GM11168 (cell line): ENCODE measurements around the gene FGF8.

Experiments
- in situ Hi-C: fragments of 300-500 bp; cut with MboI; formaldehyde crosslinking; loops from one replicate; pipeline ENCODE4 v1.12.0; 2022; ENCODE audit warnings: low sequenced_read_pairs; ENCODE audit not compliant: unreplicated experiment

The FGF8 gene

DNA sequence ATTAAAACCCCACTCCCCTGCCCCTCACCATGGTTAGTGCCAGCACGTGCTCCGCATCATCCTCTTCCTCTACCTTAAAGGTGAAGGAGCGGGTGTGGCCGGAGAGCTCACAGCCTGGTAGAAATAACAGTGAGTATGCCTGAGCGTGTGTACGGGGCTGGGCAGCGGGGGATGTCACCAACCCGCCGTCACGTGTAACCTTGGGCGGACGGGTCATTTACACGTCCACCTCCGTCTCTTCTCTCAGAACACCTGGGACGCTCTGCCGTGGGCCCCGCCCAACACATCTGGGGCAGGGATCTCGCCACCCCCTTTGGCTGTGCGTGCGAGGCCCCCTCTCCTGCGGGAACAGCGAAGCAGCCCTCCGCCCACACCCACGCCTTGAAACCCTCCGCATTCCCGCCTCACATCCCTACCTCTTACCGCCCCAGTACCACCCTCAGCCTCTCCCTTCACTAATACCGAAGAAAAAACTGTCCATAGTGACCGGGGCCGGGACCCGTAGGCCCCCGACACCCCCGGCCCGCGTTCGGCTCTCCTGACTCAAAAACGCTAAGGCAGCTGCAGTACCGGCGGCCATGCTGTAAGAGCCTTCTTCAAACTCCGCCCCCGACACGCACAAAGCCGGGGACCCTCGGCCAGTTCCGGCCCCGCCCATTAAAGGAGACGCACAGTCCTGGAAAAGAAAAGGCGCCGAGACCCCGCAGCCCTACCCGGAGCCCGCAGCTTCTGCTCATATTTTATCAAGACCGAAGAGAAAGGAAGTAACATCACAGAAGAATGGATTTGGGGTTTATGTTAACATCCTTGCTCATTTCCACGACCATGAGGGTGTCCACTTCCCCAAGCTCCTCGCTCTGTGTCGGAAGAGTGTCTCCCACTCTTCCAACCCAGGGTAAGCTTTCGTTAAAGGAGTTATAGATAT lies 7.2 kb upstream of the FGF8 start, which contains the start of gene NPM3:
Gene NPM3 (minus strand): TSS at position 636 of the 925 bp plus-strand sequence. CDS start 56 bp downstream, at position 580.
- in situ Hi-C loops = no loop called here

DNA sequence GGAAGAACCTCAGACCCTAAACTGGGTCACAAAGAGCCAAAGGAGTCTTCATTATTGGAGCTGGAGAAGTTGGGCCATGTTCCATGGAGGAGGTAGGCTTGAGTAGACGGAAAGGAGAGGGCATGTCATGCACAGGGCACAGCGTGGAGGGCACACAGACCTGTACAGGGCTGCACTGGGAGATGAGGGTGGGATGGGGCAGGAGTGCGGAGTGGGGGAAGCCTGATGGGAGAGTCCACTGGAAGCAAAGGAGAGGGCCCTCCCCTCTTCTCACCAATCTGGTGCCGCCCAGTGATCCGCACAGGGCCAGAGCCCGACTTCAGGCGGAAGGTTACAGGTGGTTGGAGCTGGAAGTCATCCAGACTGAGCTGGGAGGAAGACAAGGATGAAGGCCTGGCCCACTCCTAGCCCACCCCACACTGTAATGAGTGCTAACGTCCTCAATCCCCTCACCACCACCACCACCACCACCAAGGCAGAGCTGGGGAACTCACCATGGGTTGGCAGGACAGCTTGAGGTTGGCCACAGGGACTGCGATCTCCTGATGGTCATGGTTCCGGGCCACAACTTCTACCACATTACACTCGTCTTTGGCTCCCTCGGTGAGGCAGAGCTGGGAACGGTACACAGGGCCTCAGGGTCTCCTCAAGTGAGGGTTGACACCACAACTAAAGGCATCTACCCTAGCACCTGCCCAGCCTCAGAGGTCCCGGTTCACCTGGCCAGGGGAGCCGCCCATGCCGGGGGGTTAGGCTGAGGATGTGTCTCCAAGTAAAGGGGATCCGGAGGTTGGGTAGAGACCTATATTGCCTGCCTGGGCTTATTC lies 6.3 kb upstream of the FGF8 start:
- in situ Hi-C loops = no loop called here

DNA sequence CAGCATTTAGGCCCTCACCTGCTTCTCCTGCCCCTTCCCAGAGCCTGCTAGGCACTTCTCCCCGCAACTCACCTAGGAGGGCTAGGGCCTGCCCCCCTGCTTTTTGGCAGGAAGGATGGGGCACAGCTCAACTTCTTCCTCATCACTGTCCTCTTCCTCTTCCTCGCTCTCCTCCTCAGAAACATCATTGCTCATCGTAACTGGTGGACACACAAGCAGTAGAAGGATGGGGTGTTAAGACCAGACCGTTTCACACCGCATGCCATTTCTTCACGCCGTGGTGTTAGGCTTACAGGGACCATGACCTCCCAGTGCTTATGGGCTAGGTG lies 5.7 kb upstream of the FGF8 start:
- in situ Hi-C loops = no loop called here

DNA sequence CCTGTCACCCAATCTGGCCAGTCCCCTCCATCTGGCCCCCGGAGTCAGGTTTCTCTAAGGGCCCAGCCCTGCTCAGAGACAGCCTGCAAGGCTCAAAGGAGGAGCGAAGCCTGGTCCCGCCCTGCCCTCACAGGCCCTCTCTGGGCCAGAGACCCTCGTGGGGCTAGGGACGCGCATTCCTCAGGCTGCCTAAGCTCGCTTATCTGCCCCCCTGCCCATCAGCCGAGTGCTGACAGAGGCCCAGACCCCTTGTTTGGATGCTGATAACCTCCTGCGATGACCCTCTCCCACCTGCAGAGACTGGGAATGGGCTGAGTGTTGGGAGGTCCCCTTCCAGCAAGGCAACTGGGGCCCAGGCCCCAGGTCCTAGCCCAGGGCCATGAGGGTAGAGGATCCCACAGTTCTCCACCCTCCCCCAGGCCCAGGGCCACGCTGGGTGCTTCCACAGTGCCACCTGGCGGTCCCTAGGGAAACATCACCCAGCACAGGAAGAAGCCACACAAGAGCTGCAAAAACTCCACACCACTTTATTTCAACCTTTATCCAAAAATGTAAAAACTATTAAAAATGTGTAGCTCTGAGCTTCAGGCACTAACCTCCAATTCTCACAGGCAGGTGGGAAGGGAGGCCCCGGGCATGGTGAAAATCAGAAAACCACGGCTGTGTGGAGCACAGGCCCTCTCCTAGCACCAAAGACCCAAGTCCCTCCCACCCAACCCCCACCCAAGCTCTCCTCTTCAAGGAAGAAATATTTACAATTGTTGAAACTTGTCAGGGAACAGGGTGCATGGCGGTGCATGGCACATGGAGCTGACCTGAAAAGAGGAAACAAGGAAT lies 5.1 kb upstream of the FGF8 start:
- in situ Hi-C loops = no loop called here

DNA sequence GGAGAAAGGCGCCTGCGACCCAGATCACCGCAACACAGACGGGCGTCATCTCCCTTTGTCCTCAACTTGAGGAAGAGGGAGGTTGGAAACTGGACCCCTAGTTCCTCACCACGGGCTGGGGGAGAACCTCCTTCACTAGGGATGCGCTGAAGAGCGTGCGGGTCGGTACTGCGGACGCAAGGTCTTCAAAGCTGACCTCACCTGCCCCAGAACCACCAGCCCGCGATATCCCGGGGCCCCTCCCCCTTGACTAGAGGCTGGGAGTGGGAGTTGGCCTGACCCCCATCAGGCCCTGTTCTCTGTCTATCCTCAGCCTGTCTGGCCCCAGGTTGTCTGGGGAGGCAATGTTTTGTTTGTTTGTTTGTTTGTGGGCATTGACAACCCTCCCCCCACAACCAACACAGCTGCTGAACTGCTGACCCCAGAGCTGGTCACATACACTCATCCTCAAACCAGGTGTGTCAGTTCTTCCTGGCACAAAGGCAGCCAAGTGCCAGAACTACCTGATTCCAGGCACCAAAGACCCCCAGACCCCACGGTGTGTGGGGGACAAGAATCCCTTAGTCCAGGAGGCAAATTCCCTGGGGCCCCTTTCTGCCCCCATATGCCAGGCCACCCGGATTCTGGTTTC lies 4.4 kb upstream of the FGF8 start:
- in situ Hi-C loops = no loop called here

DNA sequence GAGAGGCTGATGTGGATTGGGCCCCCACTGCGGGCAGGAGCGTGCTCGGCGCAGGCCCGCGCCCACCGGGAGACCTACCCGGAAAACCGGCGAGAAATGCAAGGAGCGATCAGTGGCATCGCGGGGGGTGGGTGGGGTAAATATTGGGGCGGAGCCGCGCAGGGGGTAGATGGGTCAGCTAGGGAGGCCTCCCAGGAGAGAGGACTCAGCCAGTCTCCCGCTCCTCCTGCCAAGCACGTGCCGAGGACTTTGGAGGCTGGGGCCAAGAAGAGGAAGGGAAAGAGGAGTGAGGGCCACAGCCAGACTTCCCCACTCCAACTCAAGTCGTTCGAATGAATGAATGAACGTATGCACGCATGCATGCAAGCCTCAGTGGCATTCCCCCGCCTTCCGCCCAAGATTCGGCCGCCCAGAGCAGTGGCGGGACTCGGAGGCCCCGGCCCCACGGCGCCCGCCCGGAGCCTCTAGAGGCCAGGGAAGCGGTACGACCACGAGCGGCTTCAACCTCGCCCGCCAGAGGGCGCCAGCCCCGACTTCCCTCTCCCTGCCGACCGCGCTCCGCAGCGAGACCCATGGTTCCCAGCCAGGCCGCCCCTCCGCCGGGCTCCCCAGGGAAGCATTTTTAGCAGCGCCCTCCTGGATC lies 3.8 kb upstream of the FGF8 start:
- in situ Hi-C loops = no loop called here

DNA sequence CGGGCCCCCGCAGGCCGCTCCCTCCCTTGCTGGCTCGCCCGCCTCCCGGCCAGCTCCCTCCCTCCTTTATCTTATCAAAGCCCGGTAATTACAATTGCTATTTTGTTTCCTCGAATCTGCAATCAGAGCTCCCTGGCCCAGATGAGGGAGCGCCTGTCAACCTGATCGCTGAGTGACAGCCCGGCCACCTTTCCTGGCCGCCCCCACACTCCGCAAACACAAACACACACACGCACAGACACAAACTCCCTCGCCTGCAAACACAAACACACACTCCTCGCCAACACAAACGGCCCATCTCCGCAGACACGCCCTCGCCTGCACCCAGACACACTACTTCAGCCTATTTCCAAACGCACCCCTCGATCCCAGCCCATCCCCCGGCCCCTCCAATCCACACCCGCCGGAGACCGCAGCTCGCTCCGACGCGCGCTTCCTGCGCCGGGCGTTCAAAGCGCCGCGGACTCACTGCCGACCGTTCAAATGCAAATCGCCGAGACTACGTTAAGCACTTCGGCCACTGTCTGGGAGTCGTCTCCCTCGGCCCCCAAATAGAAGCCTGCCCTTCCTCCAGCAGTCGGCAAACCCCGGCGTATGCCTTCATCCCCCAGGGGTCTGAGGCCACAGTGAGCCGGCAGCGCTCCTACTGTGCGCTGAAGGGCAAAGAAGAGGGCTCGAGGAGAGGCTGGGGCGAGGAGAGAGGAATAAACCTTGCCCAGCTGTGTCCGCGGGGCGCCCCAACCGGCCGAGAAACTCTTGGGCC lies 3.0 kb upstream of the FGF8 start:
- in situ Hi-C loops = no loop called here

DNA sequence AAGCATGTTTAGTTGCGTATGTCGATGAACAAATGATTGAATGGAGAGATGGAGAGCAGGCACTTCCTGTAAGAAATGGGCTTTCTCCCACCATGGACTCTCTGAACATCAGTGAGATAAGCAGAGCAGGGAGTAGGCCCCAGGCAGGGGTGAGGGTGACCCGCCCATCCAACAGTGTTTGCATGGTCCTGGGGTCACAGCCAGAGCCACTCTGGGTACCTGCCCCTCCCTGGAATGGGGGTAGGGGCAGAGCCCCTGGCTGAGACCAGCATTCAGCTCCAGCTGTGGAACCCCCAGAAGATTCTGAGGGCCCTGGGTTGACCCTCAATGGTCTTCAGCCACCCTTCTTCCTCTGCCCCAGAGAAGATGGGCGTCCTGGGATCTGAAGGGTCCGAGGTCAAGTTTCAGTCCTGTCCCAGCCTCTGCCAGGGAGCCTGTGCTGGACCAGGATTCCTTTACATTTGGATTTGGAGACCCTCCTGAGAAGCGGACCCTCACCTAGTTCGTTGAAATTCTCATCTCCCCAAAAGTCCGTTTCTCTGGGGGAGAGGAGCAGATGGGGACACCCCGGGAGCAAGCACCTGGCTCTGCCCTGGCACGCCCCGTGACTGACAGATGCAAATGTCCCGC lies 2.4 kb upstream of the FGF8 start:
- in situ Hi-C loops = no loop called here

DNA sequence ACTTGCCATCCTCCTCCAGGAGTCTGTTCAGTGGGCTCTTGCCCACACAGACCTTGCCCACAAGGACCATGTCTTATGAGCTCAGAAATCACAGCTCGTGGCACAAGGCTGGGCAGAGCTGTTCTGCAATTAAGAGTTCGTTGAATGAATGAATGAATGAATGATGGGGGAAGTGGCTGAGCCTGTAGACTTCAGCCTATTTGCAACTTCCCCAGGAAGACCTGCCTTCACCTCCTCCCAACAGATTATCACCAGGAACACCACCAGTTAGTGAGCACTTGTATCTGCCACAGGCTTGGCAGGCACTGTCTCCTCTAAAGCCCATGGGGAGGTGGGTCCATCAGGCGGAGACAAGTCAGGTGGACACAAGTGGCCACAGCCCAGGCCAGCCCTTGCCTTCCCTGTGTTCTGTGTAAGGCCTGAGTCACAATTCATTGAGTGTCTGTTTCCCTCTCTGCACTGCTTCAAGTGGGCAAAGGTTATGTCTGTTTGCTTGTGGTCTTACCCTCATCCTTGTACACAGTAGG lies 1.8 kb upstream of the FGF8 start:
- in situ Hi-C loops = no loop called here

DNA sequence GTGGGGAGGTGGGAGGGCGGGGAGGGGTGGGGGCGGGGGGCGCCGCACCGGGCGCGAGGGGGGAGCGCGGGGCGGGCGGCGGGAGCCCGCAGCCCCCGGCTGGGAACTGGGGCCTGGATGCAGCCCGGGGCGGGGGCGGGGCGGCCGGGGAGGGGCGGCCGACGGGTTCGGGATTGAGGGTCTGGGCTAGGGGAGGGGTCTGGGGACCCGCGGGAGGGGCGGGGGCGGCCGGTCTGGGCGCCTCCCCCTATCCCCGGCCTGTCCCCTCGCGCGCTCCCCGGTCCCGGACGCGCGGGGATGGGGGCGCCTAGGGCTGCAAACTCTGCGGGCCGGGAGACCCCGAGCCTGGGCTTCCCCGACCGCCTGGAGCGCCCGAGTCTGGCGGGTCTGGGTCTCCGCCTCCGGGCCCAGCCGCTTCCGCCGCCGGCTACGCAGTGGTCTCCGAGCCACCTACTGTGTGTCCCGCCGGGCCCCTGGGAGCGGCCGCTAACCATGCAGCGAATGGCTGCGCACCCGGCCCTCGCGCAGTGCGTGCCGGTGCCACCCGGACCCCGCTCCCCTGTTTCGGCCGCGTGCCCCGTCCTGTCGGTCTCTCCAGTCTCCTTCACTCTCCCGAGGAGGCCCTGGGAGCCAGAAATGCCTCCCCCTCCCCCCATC lies 375 bp upstream of the FGF8 start:
- in situ Hi-C loops = no loop called here

DNA sequence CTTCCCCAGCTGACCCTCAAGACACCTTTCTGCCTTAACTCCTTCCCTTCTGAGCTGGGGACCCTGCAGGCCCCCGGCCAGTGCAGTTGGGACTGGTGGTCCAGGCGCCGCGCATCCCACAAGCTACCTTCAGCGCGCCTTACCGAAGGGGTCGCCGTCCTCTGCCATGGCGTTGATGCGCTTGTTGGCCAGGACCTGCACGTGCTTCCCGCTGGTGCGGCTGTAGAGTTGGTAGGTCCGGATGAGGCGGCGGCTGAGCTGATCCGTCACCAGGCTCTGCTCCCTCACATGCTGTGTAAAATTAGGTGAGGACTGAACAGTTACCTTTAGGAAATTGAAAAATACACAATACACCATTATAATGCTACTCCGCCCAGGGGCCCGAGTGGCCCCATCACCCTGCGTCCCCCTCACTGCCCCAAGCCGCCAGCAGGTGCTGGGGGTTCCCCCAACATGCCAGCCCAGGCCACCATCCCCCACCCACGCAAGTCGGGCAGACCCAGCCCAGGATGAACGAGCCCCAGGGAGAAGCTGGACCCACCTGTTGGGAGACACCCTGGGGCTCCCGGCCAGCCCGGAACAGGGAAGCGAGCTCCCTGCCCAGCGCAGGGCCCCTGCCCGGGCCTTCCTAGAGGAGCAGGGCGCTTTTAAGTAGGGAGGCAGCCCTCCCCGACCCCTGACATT lies 1.2 kb downstream of the FGF8 start:
- in situ Hi-C loops = no loop called here

DNA sequence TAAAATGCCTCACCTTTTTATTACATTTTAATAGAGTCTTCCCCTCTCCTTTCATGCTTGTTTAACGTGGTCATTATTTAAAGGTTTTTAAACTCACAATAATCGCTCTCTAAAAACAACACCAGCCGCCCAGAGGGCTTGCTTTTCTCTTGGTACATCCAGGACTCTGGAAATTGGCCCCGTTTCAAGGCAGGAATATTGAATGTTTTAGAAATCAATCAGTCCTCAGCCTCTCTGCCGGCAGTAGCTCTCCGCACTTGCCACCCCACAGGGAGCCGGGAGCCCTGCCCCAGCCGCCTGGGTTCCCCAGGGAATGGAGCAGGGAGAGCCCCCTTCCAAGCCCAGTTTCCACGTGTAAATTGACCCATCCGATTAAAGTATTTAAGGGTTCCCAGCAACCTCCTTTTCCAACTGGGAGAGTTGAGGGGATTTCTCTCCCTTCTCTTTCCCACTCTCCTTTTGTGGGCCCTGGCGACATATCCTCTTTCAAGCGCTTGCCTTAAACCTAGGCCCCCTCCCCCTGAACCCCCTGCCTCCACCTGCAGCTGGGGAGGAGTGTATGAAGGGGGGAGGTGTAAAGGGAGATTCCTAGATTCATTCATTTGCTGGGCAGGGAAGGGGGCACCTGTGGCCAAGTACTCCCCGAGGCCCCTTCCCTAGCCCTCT lies 1.9 kb downstream of the FGF8 start:
- in situ Hi-C loops = no loop called here

DNA sequence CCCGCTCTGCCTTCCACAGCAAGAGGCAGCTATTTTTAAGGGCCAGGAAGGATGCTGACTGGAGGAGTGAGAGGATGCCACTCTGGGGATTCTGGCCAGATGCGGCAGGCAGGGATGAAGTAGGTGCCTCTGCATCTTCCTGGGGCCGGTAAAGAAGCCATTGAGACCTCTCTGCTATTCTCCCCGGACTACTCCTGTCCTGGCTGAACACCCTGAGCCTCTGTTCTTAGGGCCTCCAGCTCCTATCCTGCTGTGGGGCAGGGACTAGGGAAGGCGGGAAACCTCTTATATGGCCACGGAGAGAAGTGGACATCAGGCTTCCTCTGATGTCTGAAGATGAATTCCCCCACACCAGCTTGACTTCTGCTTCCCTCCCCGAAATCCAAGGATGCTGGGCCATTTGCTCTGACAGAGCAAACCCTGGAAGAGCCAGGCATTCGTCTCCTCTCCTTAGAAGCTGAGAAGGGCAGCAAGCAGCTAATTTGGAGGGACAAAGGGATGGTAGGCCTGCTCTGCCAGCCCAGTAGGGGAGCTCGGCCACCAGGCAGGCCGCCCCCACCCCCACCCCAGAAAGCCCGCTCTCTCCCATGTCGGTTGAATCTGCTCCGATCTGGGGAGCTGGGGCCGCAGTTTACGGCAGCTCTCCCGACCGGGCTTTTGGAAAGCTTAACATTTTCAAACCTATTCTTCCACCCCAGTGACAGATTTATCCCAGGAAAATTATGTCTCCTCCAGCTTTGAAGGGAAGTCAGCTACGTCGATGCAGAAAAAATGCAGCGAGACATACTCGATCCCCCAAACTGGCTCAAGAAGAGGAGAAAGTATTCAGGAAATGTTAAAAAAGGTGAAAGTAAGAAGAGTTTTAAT lies 2.8 kb downstream of the FGF8 start:
- in situ Hi-C loops = no loop called here

DNA sequence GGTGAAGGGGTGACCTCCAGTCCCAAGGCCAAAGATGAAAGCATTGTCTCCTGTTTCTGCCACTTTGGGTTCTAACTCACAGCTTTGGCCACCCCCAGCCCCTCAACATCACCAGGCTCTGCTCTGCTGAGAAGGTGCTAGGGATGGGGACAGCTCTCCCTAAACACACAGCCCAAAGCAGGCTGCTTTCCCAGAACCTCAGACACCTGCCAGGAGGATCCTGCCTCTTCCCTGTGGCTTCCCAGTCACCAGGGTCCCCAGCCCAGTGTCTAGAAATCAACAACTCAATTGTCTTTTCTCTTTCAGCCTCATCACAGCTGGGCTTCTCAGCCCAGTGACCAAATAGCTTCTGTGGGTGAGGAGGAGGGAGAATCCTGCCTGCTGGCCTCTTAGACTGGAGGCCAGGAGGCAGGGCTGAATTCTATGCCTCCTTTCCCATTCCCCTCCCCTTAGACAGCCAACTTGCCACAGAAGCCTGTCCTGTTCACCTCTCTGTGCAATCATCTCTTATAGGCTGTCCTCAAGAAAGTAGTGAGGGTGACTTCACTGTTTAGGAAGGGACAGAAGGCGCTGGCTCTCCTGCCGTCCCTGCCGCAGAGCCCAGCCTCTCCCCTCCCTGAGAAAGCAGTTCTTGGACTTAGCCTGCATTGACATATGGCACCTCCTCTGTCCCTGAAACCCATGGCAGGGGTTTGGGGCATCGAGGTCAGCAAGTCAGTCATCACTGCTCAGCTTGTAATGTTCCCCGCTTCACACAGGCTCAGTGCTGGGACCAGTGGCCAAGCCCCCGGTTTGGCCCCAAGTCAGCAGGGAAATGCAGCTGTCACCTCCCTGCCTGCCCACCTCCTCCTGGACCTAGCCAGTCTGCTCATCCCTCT lies 3.7 kb downstream of the FGF8 start:
- in situ Hi-C loops = no loop called here

DNA sequence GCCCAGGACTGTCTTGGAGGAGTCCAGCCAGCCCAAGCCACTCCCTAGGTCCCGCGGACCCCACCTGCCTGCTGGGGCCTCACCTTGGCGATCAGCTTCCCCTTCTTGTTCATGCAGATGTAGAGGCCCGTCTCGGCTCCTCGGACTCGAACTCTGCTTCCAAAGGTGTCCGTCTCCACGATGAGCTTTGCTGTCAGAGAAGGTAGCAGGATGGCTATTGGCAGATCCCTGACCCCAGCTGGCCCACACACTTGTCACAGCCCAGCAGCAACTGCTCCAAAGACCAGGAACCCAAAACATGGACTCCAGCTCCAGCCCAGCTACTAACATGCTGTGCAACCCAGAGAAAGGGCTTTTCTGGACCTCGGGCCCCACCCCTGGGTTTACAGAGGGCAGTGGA lies 4.5 kb downstream of the FGF8 start:
- in situ Hi-C loops = no loop called here
